H1 (cell line): ENCODE measurements around the gene GEMIN7. TPM values are rescaled to one million over a fixed set of nuclear protein-coding genes. Genes with fewer than 3 reads are reported as not detected.

ENCODE experiments used
- BRCA1 ChIP-seq: IDR thresholded peaks from 2 replicates; pipeline ENCODE4 v1.6.1; 2012; ENCODE audit warnings: low read depth, low read length, improper control_type of control experiment
- CEBPB ChIP-seq: IDR thresholded peaks from 2 replicates; pipeline ENCODE4 v1.6.1; 2012; ENCODE audit warnings: low read depth, low read length
- CHD1 ChIP-seq: IDR thresholded peaks from 2 replicates; pipeline ENCODE4 v1.6.1; 2012; ENCODE audit warnings: low read depth, low read length, improper control_type of control experiment
- POLR2AphosphoS5 ChIP-seq: IDR thresholded peaks from 2 replicates; pipeline ENCODE4 v1.6.1; 2011; ENCODE audit warnings: low read depth, low read length
- RBBP5 ChIP-seq: IDR thresholded peaks from 2 replicates; pipeline ENCODE4 v1.7.1; 2012; ENCODE audit warnings: low read depth, mild to moderate bottlenecking, inconsistent platforms, low read length, moderate library complexity, borderline replicate concordance
- RFX5 ChIP-seq: IDR thresholded peaks from 2 replicates; pipeline ENCODE4 v1.6.1; 2011; ENCODE audit warnings: low read depth, low read length, improper control_type of control experiment, borderline replicate concordance
- TAF1 ChIP-seq: IDR thresholded peaks from 2 replicates; pipeline ENCODE4 v1.6.1; 2011; ENCODE audit warnings: mild to moderate bottlenecking, low read depth, low read length
- polyA plus RNA-seq, 7 experiments: library from polyadenylated mRNA; depleted of rRNA in 3 of 7; stranded (reverse) in 5 of 7; unstranded in 2 of 7; fragments of >200 nt in 5 of 7; fragments of 200-250 nt in 2 of 7; gene quantifications; 1 replicate in 5 of 7; 2 replicates in 1 of 7; 4 replicates in 1 of 7; pipeline versions ENCODE4 v1.2.1 to v1.2.3, GENCODE V29; 2011 to 2013; ENCODE audit warnings: missing spikeins in 2 of 7, mixed read lengths in 2 of 7
- total RNA-seq: library from RNA; stranded (reverse); fragmentation: NEBNext Ultra II Directional; extraction: Animal tissue kit (Norgen Biotek cat#: 25700); gene quantifications from 2 replicates; pipeline ENCODE4 v1.2.1, GENCODE V29; 2021
- TF ChIP-seq, protein P1 (sequence below): fragments of 300-600 bp; sonication (generic); IDR thresholded peaks from 2 replicates; pipeline ENCODE4 v1.7.1; 2012; ENCODE audit warnings: low read length, moderate library complexity, mild to moderate bottlenecking, inconsistent platforms; ENCODE audit not compliant: insufficient replicate concordance
- TF ChIP-seq, protein P2 (sequence below): IDR thresholded peaks from 2 replicates; pipeline ENCODE4 v1.6.1; 2011; ENCODE audit warnings: low read length, improper control_type of control experiment

The GEMIN7 gene
- total and polyA plus RNA-seq, 2 of the 8 experiments (the other 6 are each of a cell fraction or from before 2014, with no cell fraction given) = 48.0 to 91.6 TPM

- TF ChIP-seq, protein P1, sequence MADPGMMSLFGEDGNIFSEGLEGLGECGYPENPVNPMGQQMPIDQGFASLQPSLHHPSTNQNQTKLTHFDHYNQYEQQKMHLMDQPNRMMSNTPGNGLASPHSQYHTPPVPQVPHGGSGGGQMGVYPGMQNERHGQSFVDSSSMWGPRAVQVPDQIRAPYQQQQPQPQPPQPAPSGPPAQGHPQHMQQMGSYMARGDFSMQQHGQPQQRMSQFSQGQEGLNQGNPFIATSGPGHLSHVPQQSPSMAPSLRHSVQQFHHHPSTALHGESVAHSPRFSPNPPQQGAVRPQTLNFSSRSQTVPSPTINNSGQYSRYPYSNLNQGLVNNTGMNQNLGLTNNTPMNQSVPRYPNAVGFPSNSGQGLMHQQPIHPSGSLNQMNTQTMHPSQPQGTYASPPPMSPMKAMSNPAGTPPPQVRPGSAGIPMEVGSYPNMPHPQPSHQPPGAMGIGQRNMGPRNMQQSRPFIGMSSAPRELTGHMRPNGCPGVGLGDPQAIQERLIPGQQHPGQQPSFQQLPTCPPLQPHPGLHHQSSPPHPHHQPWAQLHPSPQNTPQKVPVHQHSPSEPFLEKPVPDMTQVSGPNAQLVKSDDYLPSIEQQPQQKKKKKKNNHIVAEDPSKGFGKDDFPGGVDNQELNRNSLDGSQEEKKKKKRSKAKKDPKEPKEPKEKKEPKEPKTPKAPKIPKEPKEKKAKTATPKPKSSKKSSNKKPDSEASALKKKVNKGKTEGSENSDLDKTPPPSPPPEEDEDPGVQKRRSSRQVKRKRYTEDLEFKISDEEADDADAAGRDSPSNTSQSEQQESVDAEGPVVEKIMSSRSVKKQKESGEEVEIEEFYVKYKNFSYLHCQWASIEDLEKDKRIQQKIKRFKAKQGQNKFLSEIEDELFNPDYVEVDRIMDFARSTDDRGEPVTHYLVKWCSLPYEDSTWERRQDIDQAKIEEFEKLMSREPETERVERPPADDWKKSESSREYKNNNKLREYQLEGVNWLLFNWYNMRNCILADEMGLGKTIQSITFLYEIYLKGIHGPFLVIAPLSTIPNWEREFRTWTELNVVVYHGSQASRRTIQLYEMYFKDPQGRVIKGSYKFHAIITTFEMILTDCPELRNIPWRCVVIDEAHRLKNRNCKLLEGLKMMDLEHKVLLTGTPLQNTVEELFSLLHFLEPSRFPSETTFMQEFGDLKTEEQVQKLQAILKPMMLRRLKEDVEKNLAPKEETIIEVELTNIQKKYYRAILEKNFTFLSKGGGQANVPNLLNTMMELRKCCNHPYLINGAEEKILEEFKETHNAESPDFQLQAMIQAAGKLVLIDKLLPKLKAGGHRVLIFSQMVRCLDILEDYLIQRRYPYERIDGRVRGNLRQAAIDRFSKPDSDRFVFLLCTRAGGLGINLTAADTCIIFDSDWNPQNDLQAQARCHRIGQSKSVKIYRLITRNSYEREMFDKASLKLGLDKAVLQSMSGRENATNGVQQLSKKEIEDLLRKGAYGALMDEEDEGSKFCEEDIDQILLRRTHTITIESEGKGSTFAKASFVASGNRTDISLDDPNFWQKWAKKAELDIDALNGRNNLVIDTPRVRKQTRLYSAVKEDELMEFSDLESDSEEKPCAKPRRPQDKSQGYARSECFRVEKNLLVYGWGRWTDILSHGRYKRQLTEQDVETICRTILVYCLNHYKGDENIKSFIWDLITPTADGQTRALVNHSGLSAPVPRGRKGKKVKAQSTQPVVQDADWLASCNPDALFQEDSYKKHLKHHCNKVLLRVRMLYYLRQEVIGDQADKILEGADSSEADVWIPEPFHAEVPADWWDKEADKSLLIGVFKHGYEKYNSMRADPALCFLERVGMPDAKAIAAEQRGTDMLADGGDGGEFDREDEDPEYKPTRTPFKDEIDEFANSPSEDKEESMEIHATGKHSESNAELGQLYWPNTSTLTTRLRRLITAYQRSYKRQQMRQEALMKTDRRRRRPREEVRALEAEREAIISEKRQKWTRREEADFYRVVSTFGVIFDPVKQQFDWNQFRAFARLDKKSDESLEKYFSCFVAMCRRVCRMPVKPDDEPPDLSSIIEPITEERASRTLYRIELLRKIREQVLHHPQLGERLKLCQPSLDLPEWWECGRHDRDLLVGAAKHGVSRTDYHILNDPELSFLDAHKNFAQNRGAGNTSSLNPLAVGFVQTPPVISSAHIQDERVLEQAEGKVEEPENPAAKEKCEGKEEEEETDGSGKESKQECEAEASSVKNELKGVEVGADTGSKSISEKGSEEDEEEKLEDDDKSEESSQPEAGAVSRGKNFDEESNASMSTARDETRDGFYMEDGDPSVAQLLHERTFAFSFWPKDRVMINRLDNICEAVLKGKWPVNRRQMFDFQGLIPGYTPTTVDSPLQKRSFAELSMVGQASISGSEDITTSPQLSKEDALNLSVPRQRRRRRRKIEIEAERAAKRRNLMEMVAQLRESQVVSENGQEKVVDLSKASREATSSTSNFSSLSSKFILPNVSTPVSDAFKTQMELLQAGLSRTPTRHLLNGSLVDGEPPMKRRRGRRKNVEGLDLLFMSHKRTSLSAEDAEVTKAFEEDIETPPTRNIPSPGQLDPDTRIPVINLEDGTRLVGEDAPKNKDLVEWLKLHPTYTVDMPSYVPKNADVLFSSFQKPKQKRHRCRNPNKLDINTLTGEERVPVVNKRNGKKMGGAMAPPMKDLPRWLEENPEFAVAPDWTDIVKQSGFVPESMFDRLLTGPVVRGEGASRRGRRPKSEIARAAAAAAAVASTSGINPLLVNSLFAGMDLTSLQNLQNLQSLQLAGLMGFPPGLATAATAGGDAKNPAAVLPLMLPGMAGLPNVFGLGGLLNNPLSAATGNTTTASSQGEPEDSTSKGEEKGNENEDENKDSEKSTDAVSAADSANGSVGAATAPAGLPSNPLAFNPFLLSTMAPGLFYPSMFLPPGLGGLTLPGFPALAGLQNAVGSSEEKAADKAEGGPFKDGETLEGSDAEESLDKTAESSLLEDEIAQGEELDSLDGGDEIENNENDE = no peak
- TF ChIP-seq POLR2AphosphoS5 (no peak), RBBP5 (no peak), BRCA1 (no peak), CEBPB (no peak), RFX5 (no peak), TAF1 (no peak), CHD1 (no peak)
- TF ChIP-seq, protein P2, sequence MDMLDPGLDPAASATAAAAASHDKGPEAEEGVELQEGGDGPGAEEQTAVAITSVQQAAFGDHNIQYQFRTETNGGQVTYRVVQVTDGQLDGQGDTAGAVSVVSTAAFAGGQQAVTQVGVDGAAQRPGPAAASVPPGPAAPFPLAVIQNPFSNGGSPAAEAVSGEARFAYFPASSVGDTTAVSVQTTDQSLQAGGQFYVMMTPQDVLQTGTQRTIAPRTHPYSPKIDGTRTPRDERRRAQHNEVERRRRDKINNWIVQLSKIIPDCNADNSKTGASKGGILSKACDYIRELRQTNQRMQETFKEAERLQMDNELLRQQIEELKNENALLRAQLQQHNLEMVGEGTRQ = no peak
Observed at GRCh38 chr19:45113628-45114027, 34.6 kb downstream of the GEMIN7 start (continued).
